Endodermal cell (in vitro differentiated cells): ENCODE results near the gene ZNF222. TPM values are rescaled to one million over a fixed set of nuclear protein-coding genes. Genes with fewer than 3 reads are reported as not detected.
A peak's percentile ranks its signal among the peaks of the same experiment; 100 is the strongest.

Source experiments
- DNase-seq: peaks from one replicate; pipeline ENCODE4 v3.0.0-alpha.2; 2017
- H3K27ac ChIP-seq: 2 replicates; pipeline ENCODE4 v1.5.1; 2013; ENCODE audit warnings: mild to moderate bottlenecking, low read depth, low read length, moderate library complexity
- H3K27me3 ChIP-seq: 2 replicates; pipeline ENCODE4 v1.6.1; 2013; ENCODE audit warnings: mild to moderate bottlenecking, low read length, moderate library complexity; ENCODE audit not compliant: insufficient read depth, control insufficient read depth, poor library complexity, severe bottlenecking
- H3K36me3 ChIP-seq: 2 replicates; pipeline ENCODE4 v1.7.0; 2013; ENCODE audit warnings: mild to moderate bottlenecking, low read length, moderate library complexity; ENCODE audit not compliant: control insufficient read depth, insufficient read depth
- H3K4me1 ChIP-seq: one replicate; pipeline ENCODE4 v1.7.0; 2013; ENCODE audit warnings: low read length; ENCODE audit not compliant: control insufficient read depth, insufficient read depth
- H3K4me3 ChIP-seq: 2 replicates; pipeline ENCODE4 v1.5.1; 2013; ENCODE audit warnings: mild to moderate bottlenecking, low read length, moderate library complexity
- H3K9ac ChIP-seq: 2 replicates; pipeline ENCODE4 v1.6.1; 2013; ENCODE audit warnings: mild to moderate bottlenecking, low read length, moderate library complexity; ENCODE audit not compliant: poor library complexity, severe bottlenecking; ENCODE audit errors: extremely low read depth
- H3K9me3 ChIP-seq: 2 replicates; pipeline ENCODE4 v1.6.1; 2013; ENCODE audit warnings: mild to moderate bottlenecking, low read length, moderate library complexity; ENCODE audit not compliant: control insufficient read depth
- H3K27ac Mint-ChIP-seq: 2 replicates; pipeline ENCODE4 v1.8.0; 2020; ENCODE audit warnings: mixed read lengths
- H3K27me3 Mint-ChIP-seq: 2 replicates; pipeline ENCODE4 v1.8.0; 2021; ENCODE audit warnings: mild to moderate bottlenecking, mixed read lengths; ENCODE audit not compliant: insufficient read depth
- H3K36me3 Mint-ChIP-seq: 2 replicates; pipeline ENCODE4 v1.8.0; 2020; ENCODE audit warnings: low read depth, mixed read lengths
- H3K4me1 Mint-ChIP-seq: 2 replicates; pipeline ENCODE4 v1.8.0; 2020; ENCODE audit warnings: mixed read lengths
- H3K4me3 Mint-ChIP-seq: 2 replicates; pipeline ENCODE4 v1.8.0; 2020; ENCODE audit warnings: mild to moderate bottlenecking, moderate library complexity, mixed read lengths
- H3K9me3 Mint-ChIP-seq: 2 replicates; pipeline ENCODE4 v1.8.0; 2020; ENCODE audit warnings: mild to moderate bottlenecking, mixed read lengths
- CTCF ChIP-seq: fragments of 200-600 bp; sonication (generic); conservative IDR thresholded peaks from 2 replicates; pipeline ENCODE4 v1.5.0; 2021; ENCODE audit warnings: antibody characterized with exemption, mild to moderate bottlenecking
- WGBS, 2 experiments: methylation state at CpG; one replicate each; pipeline versions ENCODE4 v1.1.5 to v1.1.7; 2013; ENCODE audit warnings: missing lambda C conversion rate in 2 of 2, mixed read lengths in 1 of 2; ENCODE audit not compliant: insufficient coverage in 1 of 2, insufficient read length in 1 of 2; 5-methylcytosine and 5-hydroxymethylcytosine counted together
- total RNA-seq, 2 donors: library from RNA; stranded (reverse); fragmentation: NEBNext Ultra II Directional in 1 of 2; extraction: Animal tissue kit (Norgen Biotek cat#: 25700) in 1 of 2; gene quantifications; 2 replicates in 1 of 2; 3 replicates in 1 of 2; pipeline ENCODE4 v1.2.1, GENCODE V29; 2021

The ZNF222 gene
- total RNA-seq, 2 donors from 2014 or later = 5.0 to 6.0 TPM

- WGBS, 2 experiments = 42 to 56% methylated on average over 1 to 2 of the region's 2 CpGs
- Mint-ChIP-seq H3K4me3 (no peak overlapping the region), H3K9me3 (peaks cover 24% of the 10 kb centered on the region), H3K27me3 (peaks cover 36% of the 10 kb centered on the region), H3K36me3 (no peaks in the 10 kb centered on the region), H3K27ac (no peak overlapping the region), H3K4me1 (no peaks in the 10 kb centered on the region)
- DNase-seq = no peak
- Histone ChIP-seq H3K4me3 (no peak overlapping the region), H3K9ac (no peak overlapping the region), H3K36me3 (no peaks in the 10 kb centered on the region), H3K9me3 (no peaks in the 10 kb centered on the region), H3K4me1 (no peaks in the 10 kb centered on the region), H3K27me3 (peaks cover 50% of the 10 kb centered on the region), H3K27ac (no peak overlapping the region)
- TF ChIP-seq CTCF = no peak
These were observed 5.7 kb upstream of the ZNF222 start for GRCh38 chr19:44019498-44019897.

- DNase-seq = no peak
- no peak for TF ChIP-seq CTCF
- no peaks in the 10 kb centered on the region for H3K36me3 ChIP-seq
- Mint-ChIP-seq H3K9me3 (peaks cover 7% of the 10 kb centered on the region), H3K27ac (no peak overlapping the region), H3K27me3 (peaks cover 36% of the 10 kb centered on the region), H3K4me3 (no peak overlapping the region), H3K4me1 (peaks cover 9% of the 10 kb centered on the region), H3K36me3 (no peaks in the 10 kb centered on the region)
- H3K27ac ChIP-seq = no peak overlapping the region
- H3K27me3 ChIP-seq = peaks cover 50% of the 10 kb centered on the region
- H3K4me1 ChIP-seq = no peaks in the 10 kb centered on the region
- no peak overlapping the region for H3K9ac ChIP-seq
- no peak overlapping the region for H3K4me3 ChIP-seq
- no peaks in the 10 kb centered on the region for H3K9me3 ChIP-seq
These were observed 4.0 kb upstream of the ZNF222 start for GRCh38 chr19:44021221-44021620.

GRCh38 chr19:44024900-44025216, 321 bp upstream of the ZNF222 start:
- peak overlapping the region; percentile 93 for H3K4me3 ChIP-seq
- H3K36me3 ChIP-seq = peaks cover 30% of the 10 kb centered on the region
- H3K36me3 Mint-ChIP-seq = peaks cover 33% of the 10 kb centered on the region
- no peaks in the 10 kb centered on the region for H3K4me1 ChIP-seq
- H3K9ac ChIP-seq = peak overlapping the region; percentile 61
- H3K27ac Mint-ChIP-seq = peak overlapping the region; percentile 96
- DNase-seq = no peak
- H3K27me3 ChIP-seq = peaks cover 33% of the 10 kb centered on the region
- H3K27ac ChIP-seq = peak overlapping the region; percentile 74
- peaks cover 9% of the 10 kb centered on the region for H3K9me3 Mint-ChIP-seq
- H3K9me3 ChIP-seq = peaks cover 5% of the 10 kb centered on the region
- H3K27me3 Mint-ChIP-seq = peaks cover 33% of the 10 kb centered on the region
- H3K4me1 Mint-ChIP-seq = peaks cover 9% of the 10 kb centered on the region
- peak overlapping the region; percentile 97 for H3K4me3 Mint-ChIP-seq
- no peak for TF ChIP-seq CTCF
- WGBS, 2 experiments = 37 to 48% methylated on average over 3 to 4 of the region's 4 CpGs
